ENCODE measurements around the gene ZC3H6. TPM values are rescaled to one million over a fixed set of nuclear protein-coding genes. Genes with fewer than 3 reads are reported as not detected.

The ZC3H6 gene, protein sequence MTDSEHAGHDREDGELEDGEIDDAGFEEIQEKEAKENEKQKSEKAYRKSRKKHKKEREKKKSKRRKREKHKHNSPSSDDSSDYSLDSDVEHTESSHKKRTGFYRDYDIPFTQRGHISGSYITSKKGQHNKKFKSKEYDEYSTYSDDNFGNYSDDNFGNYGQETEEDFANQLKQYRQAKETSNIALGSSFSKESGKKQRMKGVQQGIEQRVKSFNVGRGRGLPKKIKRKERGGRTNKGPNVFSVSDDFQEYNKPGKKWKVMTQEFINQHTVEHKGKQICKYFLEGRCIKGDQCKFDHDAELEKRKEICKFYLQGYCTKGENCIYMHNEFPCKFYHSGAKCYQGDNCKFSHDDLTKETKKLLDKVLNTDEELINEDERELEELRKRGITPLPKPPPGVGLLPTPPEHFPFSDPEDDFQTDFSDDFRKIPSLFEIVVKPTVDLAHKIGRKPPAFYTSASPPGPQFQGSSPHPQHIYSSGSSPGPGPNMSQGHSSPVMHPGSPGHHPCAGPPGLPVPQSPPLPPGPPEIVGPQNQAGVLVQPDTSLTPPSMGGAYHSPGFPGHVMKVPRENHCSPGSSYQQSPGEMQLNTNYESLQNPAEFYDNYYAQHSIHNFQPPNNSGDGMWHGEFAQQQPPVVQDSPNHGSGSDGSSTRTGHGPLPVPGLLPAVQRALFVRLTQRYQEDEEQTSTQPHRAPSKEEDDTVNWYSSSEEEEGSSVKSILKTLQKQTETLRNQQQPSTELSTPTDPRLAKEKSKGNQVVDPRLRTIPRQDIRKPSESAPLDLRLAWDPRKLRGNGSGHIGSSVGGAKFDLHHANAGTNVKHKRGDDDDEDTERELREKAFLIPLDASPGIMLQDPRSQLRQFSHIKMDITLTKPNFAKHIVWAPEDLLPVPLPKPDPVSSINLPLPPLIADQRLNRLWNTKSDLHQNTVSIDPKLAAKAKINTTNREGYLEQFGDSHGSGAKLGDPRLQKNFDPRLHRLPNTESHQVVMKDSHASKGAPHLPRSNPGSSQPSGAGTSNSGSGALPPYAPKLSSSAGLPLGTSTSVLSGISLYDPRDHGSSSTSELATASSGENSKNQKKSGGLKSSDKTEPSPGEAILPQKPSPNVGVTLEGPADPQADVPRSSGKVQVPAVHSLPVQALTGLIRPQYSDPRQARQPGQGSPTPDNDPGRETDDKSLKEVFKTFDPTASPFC
- 4.7 TPM for total RNA-seq

DNA sequence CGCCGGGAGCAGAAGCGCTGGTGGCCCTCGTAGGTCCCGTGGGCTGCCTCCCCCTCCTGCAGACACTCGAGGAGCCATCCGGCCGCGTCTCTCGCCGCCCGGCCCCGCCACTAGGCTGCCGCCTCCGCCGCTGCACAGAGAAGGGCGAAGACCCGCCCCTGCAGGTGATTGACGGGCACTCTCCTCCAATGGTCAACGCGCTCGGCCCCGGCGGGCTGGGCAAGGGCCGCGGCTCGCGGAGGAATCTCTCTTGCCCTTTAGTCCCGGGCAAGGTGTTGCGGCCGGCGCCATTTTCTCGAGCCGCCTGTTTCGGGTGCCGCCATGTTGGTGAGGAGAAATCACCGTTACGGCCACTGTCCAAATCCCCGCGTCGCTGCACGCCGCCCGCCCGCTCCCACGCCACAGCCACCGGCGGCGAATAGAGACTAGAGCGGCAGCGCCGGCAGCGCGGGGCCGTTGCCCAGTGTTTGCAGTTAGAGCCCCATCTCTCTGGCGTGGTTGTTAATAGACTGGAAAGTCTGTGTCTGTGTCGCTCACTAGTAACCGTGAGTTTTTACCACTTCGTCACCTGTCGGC lies at the start of gene ZC3H6:
ZC3H6 (plus strand) TSS at position 287 of the 576 bp plus-strand sequence. CDS start 398 bp downstream, outside the sequence.
- Histone ChIP-seq H3K36me3 (ENCODE audit: control insufficient read depth in 3 of 3, insufficient read depth in 3 of 3, low read length in 3 of 3) (peaks cover 0 to 2% (median 0%) of the 10 kb centered on the region in 3 donors), H3K27me3 (ENCODE audit: control insufficient read depth in 3 of 3, insufficient read depth in 3 of 3, low read length in 3 of 3) (no peaks in the 10 kb centered on the region), H3K27ac (ENCODE audit: low read depth, low read length) (peak within 1 kb of the TSS; percentile 100), H3K9me3 (ENCODE audit: control insufficient read depth in 3 of 3, low read length in 3 of 3) (no peaks in the 10 kb centered on the region), H3K4me1 (ENCODE audit: control insufficient read depth in 3 of 3, insufficient read depth in 3 of 3, low read length in 3 of 3) (peaks cover 0 to 5% (median 0%) of the 10 kb centered on the region in 3 donors), H3K4me3 (ENCODE audit: low read length in 3 of 3) (peak within 1 kb of the TSS; percentile 83 to 95 (median 94)), H3K9ac (ENCODE audit: low read depth in 1 of 3, low read length in 3 of 3) (peak within 1 kb of the TSS; percentile 100)

DNA sequence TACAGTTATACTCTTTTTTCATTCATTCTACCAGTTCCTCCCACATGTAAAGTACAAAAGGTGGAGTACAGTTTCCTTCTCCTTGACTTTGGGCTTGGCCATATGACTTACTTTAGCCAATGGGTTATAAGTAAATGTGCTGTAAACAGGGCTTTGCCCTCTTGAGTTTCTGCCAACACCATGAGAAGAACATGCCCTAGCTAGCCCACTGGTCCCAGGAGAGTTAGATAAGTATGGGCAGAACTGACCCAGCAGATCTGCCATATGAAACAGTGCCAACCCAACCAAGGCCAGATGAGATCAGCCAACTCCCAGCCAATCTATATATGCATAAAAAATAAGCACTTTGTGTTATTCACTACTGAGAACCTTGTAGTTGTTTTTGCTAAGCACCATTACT lies 46.0 kb upstream of the ZC3H6 start:
- no peaks in the 10 kb centered on the region for H3K27me3 ChIP-seq (ENCODE audit: control insufficient read depth in 3 of 3, insufficient read depth in 3 of 3, low read length in 3 of 3)
- H3K9ac ChIP-seq (ENCODE audit: low read depth in 1 of 3, low read length in 3 of 3): no peak overlapping the region
- no peak overlapping the region for H3K27ac ChIP-seq (ENCODE audit: low read depth, low read length)
- peaks cover 0 to 14% (median 0%) of the 10 kb centered on the region in 3 donors for H3K36me3 ChIP-seq (ENCODE audit: control insufficient read depth in 3 of 3, insufficient read depth in 3 of 3, low read length in 3 of 3)
- H3K4me3 ChIP-seq (ENCODE audit: low read length in 3 of 3): no peak overlapping the region
- H3K9me3 ChIP-seq (ENCODE audit: control insufficient read depth in 3 of 3, low read length in 3 of 3): no peaks in the 10 kb centered on the region
- H3K4me1 ChIP-seq (ENCODE audit: control insufficient read depth in 3 of 3, insufficient read depth in 3 of 3, low read length in 3 of 3): no peaks in the 10 kb centered on the region

DNA sequence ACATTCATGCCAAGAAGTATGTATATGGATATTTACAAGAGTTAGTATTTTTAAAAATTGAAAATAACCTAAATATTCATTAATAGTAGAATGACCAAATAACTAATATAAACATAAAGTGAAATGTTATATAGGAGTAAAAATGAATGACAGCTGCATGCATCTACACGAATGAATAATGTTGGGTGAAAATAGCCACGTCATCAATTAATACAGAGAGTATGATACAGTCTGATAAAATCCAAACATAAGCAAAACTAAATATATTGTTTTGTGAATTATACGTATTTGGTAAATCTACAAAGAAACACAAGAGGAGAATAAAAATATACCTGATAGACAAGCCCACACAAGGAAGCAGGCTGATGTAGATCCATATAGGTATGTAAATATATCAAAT lies 45.0 kb upstream of the ZC3H6 start:
- no peak overlapping the region for H3K27ac ChIP-seq (ENCODE audit: low read depth, low read length)
- no peak overlapping the region for H3K9ac ChIP-seq (ENCODE audit: low read depth in 1 of 3, low read length in 3 of 3)
- H3K27me3 ChIP-seq (ENCODE audit: control insufficient read depth in 3 of 3, insufficient read depth in 3 of 3, low read length in 3 of 3): no peaks in the 10 kb centered on the region
- H3K4me3 ChIP-seq (ENCODE audit: low read length in 3 of 3): no peak overlapping the region
- no peaks in the 10 kb centered on the region for H3K4me1 ChIP-seq (ENCODE audit: control insufficient read depth in 3 of 3, insufficient read depth in 3 of 3, low read length in 3 of 3)
- peaks cover 0 to 9% (median 0%) of the 10 kb centered on the region in 3 donors for H3K36me3 ChIP-seq (ENCODE audit: control insufficient read depth in 3 of 3, insufficient read depth in 3 of 3, low read length in 3 of 3)
- no peaks in the 10 kb centered on the region for H3K9me3 ChIP-seq (ENCODE audit: control insufficient read depth in 3 of 3, low read length in 3 of 3)

DNA sequence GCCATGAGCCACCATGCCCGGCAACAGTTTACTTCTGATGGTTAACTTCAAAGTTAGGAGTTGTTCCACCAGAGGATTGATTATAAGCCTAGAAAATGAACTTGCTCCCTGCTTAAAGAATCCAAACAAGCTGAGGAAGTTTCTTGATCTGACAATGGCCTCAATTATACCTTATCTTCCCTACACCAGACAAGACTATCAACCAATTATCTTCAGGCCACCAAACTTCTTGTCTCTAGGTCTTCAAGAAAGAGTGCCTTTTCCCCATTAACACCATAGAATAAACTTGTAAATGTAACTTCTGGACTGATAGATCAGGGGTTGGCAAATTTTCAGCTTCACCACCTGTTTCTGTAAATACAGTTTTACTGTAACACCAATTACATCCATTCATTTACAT lies 35.5 kb upstream of the ZC3H6 start:
- Histone ChIP-seq H3K27ac (ENCODE audit: low read depth, low read length) (no peak overlapping the region), H3K4me3 (ENCODE audit: low read length in 3 of 3) (no peak overlapping the region), H3K27me3 (ENCODE audit: control insufficient read depth in 3 of 3, insufficient read depth in 3 of 3, low read length in 3 of 3) (no peaks in the 10 kb centered on the region), H3K36me3 (ENCODE audit: control insufficient read depth in 3 of 3, insufficient read depth in 3 of 3, low read length in 3 of 3) (peaks cover 3 to 20% (median 4%) of the 10 kb centered on the region in 3 donors), H3K9ac (ENCODE audit: low read depth in 1 of 3, low read length in 3 of 3) (no peak overlapping the region), H3K9me3 (ENCODE audit: control insufficient read depth in 3 of 3, low read length in 3 of 3) (no peaks in the 10 kb centered on the region), H3K4me1 (ENCODE audit: control insufficient read depth in 3 of 3, insufficient read depth in 3 of 3, low read length in 3 of 3) (no peaks in the 10 kb centered on the region)

DNA sequence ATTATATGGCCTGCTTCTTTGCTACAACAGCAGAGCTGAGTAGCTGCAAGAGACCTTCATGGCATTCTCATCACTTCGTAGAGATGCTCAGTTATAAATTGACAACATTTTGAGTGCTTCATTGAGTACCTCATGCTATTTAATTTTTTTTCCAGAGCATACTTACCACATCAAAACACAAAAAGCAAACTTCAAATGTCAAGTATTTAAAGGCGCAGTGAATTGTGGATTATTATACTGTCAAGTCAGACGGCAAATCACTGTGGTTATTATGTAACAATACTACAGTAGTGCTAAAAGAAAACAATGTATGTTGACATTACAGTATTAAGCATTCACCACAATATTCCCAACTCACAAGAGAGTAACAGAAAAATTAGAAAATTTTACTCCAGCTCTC lies 33.0 kb upstream of the ZC3H6 start:
- Histone ChIP-seq H3K9ac (ENCODE audit: low read depth in 1 of 3, low read length in 3 of 3) (no peak overlapping the region), H3K9me3 (ENCODE audit: control insufficient read depth in 3 of 3, low read length in 3 of 3) (no peaks in the 10 kb centered on the region), H3K36me3 (ENCODE audit: control insufficient read depth in 3 of 3, insufficient read depth in 3 of 3, low read length in 3 of 3) (peaks cover 5 to 15% (median 6%) of the 10 kb centered on the region in 3 donors), H3K4me1 (ENCODE audit: control insufficient read depth in 3 of 3, insufficient read depth in 3 of 3, low read length in 3 of 3) (no peaks in the 10 kb centered on the region), H3K27me3 (ENCODE audit: control insufficient read depth in 3 of 3, insufficient read depth in 3 of 3, low read length in 3 of 3) (no peaks in the 10 kb centered on the region), H3K27ac (ENCODE audit: low read depth, low read length) (no peak overlapping the region), H3K4me3 (ENCODE audit: low read length in 3 of 3) (no peak overlapping the region)

DNA sequence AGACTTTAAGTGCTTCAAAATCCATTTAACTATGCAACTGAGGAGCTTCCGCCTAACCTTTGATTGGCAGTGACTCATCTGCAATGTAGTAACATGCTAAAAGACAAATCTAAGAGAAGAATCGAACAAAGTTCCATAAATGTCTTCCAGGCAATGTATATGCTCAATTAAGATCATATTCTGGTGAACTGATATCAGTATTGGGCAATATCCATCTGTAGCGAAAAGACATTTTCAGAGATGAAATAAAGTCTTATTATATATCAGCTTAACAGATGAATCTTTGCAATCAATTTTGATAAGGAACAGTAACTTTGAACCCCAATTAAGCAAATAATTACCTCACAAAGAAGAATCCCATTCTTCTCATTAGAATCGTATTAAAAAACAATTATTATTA lies 32.2 kb upstream of the ZC3H6 start:
- Histone ChIP-seq H3K9ac (ENCODE audit: low read depth in 1 of 3, low read length in 3 of 3) (no peak overlapping the region), H3K27me3 (ENCODE audit: control insufficient read depth in 3 of 3, insufficient read depth in 3 of 3, low read length in 3 of 3) (no peaks in the 10 kb centered on the region), H3K4me1 (ENCODE audit: control insufficient read depth in 3 of 3, insufficient read depth in 3 of 3, low read length in 3 of 3) (no peaks in the 10 kb centered on the region), H3K4me3 (ENCODE audit: low read length in 3 of 3) (no peak overlapping the region), H3K9me3 (ENCODE audit: control insufficient read depth in 3 of 3, low read length in 3 of 3) (no peaks in the 10 kb centered on the region), H3K36me3 (ENCODE audit: control insufficient read depth in 3 of 3, insufficient read depth in 3 of 3, low read length in 3 of 3) (peaks cover 5 to 18% (median 12%) of the 10 kb centered on the region in 3 donors), H3K27ac (ENCODE audit: low read depth, low read length) (no peak overlapping the region)

DNA sequence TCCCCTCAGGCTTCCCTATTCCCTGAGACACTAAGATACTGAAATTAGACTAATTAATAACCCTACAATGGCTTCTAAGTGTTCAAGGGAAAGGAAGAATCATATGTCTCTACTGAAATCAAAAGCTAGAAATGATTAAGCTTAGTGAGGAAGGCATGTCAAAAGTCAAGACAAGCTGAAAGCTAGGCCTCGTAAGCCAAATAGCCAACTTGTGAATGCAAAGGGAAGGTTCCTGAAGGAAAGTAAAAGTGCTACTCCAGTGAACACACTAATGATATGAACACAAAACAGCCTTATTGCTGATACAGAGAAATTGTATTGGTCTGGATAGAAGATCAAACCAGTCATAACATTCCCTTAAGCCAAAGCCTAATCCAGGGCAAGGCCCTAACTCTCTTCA lies 30.5 kb upstream of the ZC3H6 start:
- Histone ChIP-seq H3K36me3 (ENCODE audit: control insufficient read depth in 3 of 3, insufficient read depth in 3 of 3, low read length in 3 of 3) (peaks cover 5 to 24% (median 12%) of the 10 kb centered on the region in 3 donors), H3K27ac (ENCODE audit: low read depth, low read length) (no peak overlapping the region), H3K9ac (ENCODE audit: low read depth in 1 of 3, low read length in 3 of 3) (no peak overlapping the region), H3K4me1 (ENCODE audit: control insufficient read depth in 3 of 3, insufficient read depth in 3 of 3, low read length in 3 of 3) (no peaks in the 10 kb centered on the region), H3K27me3 (ENCODE audit: control insufficient read depth in 3 of 3, insufficient read depth in 3 of 3, low read length in 3 of 3) (no peaks in the 10 kb centered on the region), H3K4me3 (ENCODE audit: low read length in 3 of 3) (no peak overlapping the region), H3K9me3 (ENCODE audit: control insufficient read depth in 3 of 3, low read length in 3 of 3) (no peaks in the 10 kb centered on the region)

DNA sequence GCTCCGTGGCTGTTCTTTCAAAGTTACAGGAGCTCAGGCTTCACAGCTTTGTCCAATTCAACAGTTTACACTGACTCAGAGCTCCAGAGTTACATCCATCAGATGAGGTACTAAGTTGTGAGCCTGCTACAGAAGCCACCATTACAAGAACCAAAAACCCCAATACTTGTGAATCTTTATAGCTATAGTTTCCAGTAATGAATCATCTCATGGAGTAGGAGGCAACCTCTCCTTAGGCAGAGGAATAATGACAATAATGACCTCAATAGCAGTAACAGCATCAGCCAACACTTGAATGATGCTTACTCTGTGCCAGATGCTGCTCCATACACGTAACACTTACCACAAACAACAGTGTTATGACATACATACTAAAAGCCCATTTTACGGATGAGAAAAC lies 24.1 kb upstream of the ZC3H6 start:
- Histone ChIP-seq H3K9ac (ENCODE audit: low read depth in 1 of 3, low read length in 3 of 3) (no peak overlapping the region), H3K4me3 (ENCODE audit: low read length in 3 of 3) (no peak overlapping the region), H3K36me3 (ENCODE audit: control insufficient read depth in 3 of 3, insufficient read depth in 3 of 3, low read length in 3 of 3) (peaks cover 3 to 14% (median 9%) of the 10 kb centered on the region in 3 donors), H3K4me1 (ENCODE audit: control insufficient read depth in 3 of 3, insufficient read depth in 3 of 3, low read length in 3 of 3) (peaks cover 0 to 7% (median 5%) of the 10 kb centered on the region in 3 donors), H3K9me3 (ENCODE audit: control insufficient read depth in 3 of 3, low read length in 3 of 3) (no peaks in the 10 kb centered on the region), H3K27ac (ENCODE audit: low read depth, low read length) (no peak overlapping the region), H3K27me3 (ENCODE audit: control insufficient read depth in 3 of 3, insufficient read depth in 3 of 3, low read length in 3 of 3) (no peaks in the 10 kb centered on the region)

DNA sequence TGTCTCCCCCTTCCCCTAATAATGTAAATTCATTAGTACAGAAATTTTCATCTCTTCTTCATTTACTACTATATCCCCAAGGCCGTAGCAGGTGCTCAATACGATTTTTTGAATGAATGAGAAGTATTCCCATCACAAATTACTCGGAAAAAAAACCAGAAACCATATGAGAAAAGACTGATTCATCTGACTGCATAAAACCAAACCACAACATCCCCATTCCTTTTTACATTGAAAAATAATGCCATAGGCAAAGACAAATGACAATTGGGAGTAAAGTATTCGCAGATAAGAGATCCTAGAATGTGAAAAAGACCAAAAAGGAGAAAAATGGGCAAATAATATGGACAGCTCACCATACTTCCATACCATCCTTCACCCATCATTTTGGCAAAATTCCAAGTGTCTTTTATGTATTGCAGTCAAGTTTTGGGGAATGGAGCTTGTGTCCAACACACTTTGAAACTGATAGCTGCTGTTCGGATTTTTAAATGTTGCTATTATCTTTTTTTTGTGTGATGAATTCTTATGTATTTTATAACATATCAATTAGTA lies 22.1 kb upstream of the ZC3H6 start:
- peaks cover 0 to 6% (median 0%) of the 10 kb centered on the region in 3 donors for H3K36me3 ChIP-seq (ENCODE audit: control insufficient read depth in 3 of 3, insufficient read depth in 3 of 3, low read length in 3 of 3)
- peaks cover 0 to 7% (median 5%) of the 10 kb centered on the region in 3 donors for H3K4me1 ChIP-seq (ENCODE audit: control insufficient read depth in 3 of 3, insufficient read depth in 3 of 3, low read length in 3 of 3)

More for the DNA sequence above, 22.1 kb upstream of the ZC3H6 start:
- no peak overlapping the region for H3K4me3 ChIP-seq (ENCODE audit: low read length in 3 of 3)
- no peaks in the 10 kb centered on the region for H3K27me3 ChIP-seq (ENCODE audit: control insufficient read depth in 3 of 3, insufficient read depth in 3 of 3, low read length in 3 of 3)
- H3K9ac ChIP-seq (ENCODE audit: low read depth in 1 of 3, low read length in 3 of 3): no peak overlapping the region
- no peak overlapping the region for H3K27ac ChIP-seq (ENCODE audit: low read depth, low read length)
- H3K9me3 ChIP-seq (ENCODE audit: control insufficient read depth in 3 of 3, low read length in 3 of 3): no peaks in the 10 kb centered on the region
